Measurements from ENCODE around the gene DDX27. TPM values are rescaled to one million over a fixed set of nuclear protein-coding genes. Genes with fewer than 3 reads are reported as not detected.

The DDX27 gene
- total and polyA plus RNA-seq, 2 of the 13 experiments (the other 11 are each of a cell fraction or from before 2014, with no cell fraction given) = 42.6 to 72.8 TPM

DNA sequence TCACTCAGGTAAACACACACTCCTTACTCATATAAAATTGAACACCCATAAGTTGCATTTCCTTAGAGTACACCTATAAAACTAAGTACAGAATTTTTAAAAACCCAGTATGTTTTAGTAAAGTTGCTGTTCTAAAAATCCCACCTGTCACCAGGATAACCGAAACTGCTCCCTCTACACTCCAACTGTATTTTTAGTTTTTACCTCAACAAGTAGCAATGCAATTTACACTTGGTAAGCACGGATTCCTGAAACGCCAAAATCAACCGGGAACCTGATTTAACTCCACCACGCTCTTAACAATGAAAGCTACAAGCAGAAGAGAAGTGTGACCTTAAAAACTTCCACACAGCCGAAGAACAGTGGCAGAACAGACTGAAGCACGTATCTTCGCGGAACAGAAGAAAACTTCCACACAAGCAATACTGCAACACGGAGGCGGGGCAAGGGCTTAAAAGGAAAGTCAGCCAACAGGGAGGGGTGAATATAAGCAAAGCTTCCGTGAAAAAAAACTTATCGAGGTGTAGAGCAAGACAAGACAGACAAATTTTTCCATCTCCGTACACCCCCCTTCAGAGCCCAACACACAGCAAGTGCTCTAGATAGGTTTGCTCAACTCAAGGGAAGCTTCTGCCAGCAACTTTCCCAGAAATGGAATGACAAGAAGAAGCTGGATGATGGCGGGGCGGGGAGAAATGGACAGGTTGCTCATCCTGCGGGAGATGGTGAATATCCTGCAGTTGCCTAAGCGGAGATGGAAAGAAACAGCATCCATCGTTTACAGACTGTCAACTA lies 32.5 kb upstream of the DDX27 start (continued):
- TF ChIP-seq MIER3 (CRISPR knock-in tag; IDR thresholded peaks at IDR 0.05; ENCODE audit: borderline replicate concordance) (no peak), MED13 (CRISPR knock-in tag; IDR thresholded peaks at IDR 0.05) (no peak), FOXK1 (CRISPR knock-in tag; IDR thresholded peaks at IDR 0.05; ENCODE audit: borderline replicate concordance, low read depth) (no peak; the same call in 1 of the 2 replicates), CHD4 (IDR thresholded peaks at IDR 0.05; ENCODE audit: borderline replicate concordance, low read length) (no peak), ARNT2 (CRISPR knock-in tag; IDR thresholded peaks at IDR 0.05; ENCODE audit: low read depth) (no peak), NFIB (CRISPR knock-in tag; IDR thresholded peaks at IDR 0.05; ENCODE audit: borderline replicate concordance) (no peak), MZF1 (CRISPR knock-in tag; IDR thresholded peaks at IDR 0.05; ENCODE audit: borderline replicate concordance) (no peak), ZKSCAN1 (IDR thresholded peaks at IDR 0.05; ENCODE audit: low read length) (no peak), ZNF883 (CRISPR knock-in tag; IDR thresholded peaks at IDR 0.05; ENCODE audit: not compliant biosample characterization) (no peak), FOXO1 (CRISPR knock-in tag; IDR thresholded peaks at IDR 0.05) (no peak), DMAP1 (CRISPR knock-in tag; IDR thresholded peaks at IDR 0.05) (no peak), ARID4A (CRISPR knock-in tag; IDR thresholded peaks at IDR 0.05; ENCODE audit: borderline replicate concordance) (no peak), AGO1 (IDR thresholded peaks at IDR 0.05; ENCODE audit: low read depth, low read length, poor library complexity, severe bottlenecking) (no peak), MIER2 (CRISPR knock-in tag; IDR thresholded peaks at IDR 0.05) (no peak), ZBTB49 (CRISPR knock-in tag; IDR thresholded peaks at IDR 0.05; ENCODE audit: borderline replicate concordance) (0 out of 2 replicates have a peak, but pooled peaks have one; percentile 26), ZSCAN5A (CRISPR knock-in tag; IDR thresholded peaks at IDR 0.05; ENCODE audit: borderline replicate concordance) (no peak)
- TF ChIP-seq, protein P1, sequence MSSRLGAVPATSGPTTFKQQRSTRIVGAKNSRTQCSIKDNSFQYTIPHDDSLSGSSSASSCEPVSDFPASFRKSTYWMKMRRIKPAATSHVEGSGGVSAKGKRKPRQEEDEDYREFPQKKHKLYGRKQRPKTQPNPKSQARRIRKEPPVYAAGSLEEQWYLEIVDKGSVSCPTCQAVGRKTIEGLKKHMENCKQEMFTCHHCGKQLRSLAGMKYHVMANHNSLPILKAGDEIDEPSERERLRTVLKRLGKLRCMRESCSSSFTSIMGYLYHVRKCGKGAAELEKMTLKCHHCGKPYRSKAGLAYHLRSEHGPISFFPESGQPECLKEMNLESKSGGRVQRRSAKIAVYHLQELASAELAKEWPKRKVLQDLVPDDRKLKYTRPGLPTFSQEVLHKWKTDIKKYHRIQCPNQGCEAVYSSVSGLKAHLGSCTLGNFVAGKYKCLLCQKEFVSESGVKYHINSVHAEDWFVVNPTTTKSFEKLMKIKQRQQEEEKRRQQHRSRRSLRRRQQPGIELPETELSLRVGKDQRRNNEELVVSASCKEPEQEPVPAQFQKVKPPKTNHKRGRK (CRISPR knock-in tag; IDR thresholded peaks at IDR 0.05) = no peak
- TF ChIP-seq, protein P2, sequence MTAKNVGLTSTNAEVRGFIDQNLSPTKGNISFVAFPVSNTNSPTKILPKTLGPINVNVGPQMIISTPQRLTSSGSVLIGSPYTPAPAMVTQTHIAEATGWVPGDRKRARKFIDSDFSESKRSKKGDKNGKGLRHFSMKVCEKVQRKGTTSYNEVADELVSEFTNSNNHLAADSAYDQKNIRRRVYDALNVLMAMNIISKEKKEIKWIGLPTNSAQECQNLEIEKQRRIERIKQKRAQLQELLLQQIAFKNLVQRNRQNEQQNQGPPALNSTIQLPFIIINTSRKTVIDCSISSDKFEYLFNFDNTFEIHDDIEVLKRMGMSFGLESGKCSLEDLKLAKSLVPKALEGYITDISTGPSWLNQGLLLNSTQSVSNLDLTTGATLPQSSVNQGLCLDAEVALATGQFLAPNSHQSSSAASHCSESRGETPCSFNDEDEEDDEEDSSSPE (CRISPR knock-in tag; IDR thresholded peaks at IDR 0.05) = 0 out of 2 replicates have a peak, but pooled peaks have one; percentile 12
